Mesenchymal stem cell (in vitro differentiated cells and primary cell): ENCODE measurements around the gene HNRNPLL.

Experiments
- DNase-seq: peaks from one replicate; pipeline ENCODE4 v3.0.0-alpha.2; 2013
- H2AFZ ChIP-seq: one replicate; pipeline ENCODE4 v1.6.1; 2013; ENCODE audit warnings: low read depth, mild to moderate bottlenecking, control low read depth, inconsistent platforms, low read length, moderate library complexity
- H2AK5ac ChIP-seq: 2 replicates; pipeline ENCODE4 v1.6.1; 2013; ENCODE audit warnings: low read length, moderate library complexity, mild to moderate bottlenecking, inconsistent platforms; ENCODE audit not compliant: severe bottlenecking
- H2BK120ac ChIP-seq: one replicate; pipeline ENCODE4 v1.6.1; 2013; ENCODE audit warnings: low read depth, mild to moderate bottlenecking, inconsistent platforms, low read length, moderate library complexity
- H2BK12ac ChIP-seq, 2 experiments: one replicate each; pipeline ENCODE4 v1.6.1; 2013; ENCODE audit warnings: inconsistent platforms in 2 of 2, low read length in 2 of 2, mild to moderate bottlenecking in 2 of 2, moderate library complexity in 2 of 2, control low read depth in 1 of 2
- H2BK15ac ChIP-seq: one replicate; pipeline ENCODE4 v1.6.1; 2013; ENCODE audit warnings: mild to moderate bottlenecking, low read depth, inconsistent platforms; ENCODE audit not compliant: poor library complexity, severe bottlenecking
- H2BK5ac ChIP-seq: 2 replicates; pipeline ENCODE4 v1.6.1; 2013; ENCODE audit warnings: low read depth, mild to moderate bottlenecking, low read length, control low read depth, inconsistent platforms; ENCODE audit not compliant: poor library complexity, severe bottlenecking
- H3K14ac ChIP-seq, 2 experiments: one replicate each; pipeline ENCODE4 v1.6.1; 2013; ENCODE audit warnings: inconsistent platforms in 2 of 2, low read length in 2 of 2, control low read depth in 1 of 2, mild to moderate bottlenecking in 1 of 2, moderate library complexity in 1 of 2
- H3K18ac ChIP-seq, 2 experiments: one replicate each; pipeline ENCODE4 v1.6.1; 2013; ENCODE audit warnings: inconsistent platforms in 2 of 2, low read length in 2 of 2, control low read depth in 1 of 2, low read depth in 1 of 2, mild to moderate bottlenecking in 1 of 2
- H3K23ac ChIP-seq, 2 experiments: one replicate each; pipeline ENCODE4 v1.6.1; 2013; ENCODE audit warnings: inconsistent platforms in 2 of 2, low read length in 2 of 2, mild to moderate bottlenecking in 2 of 2, moderate library complexity in 2 of 2, control low read depth in 1 of 2
- H3K27ac ChIP-seq: 2 replicates; pipeline ENCODE4 v1.5.1; 2013; ENCODE audit warnings: mild to moderate bottlenecking, moderate library complexity, low read length, control low read depth, inconsistent platforms; ENCODE audit not compliant: poor library complexity, severe bottlenecking
- H3K27me3 ChIP-seq, 2 experiments: 2 replicates each; pipeline versions ENCODE4 v1.6.1 to v1.7.0; 2013; ENCODE audit warnings: low read length in 2 of 2, mild to moderate bottlenecking in 2 of 2, moderate library complexity in 2 of 2, control low read depth in 1 of 2, inconsistent platforms in 1 of 2; ENCODE audit not compliant: control insufficient read depth in 1 of 2, insufficient read depth in 1 of 2
- H3K36me3 ChIP-seq, 2 experiments: 2 replicates each; pipeline versions ENCODE4 v1.6.1 to v1.7.0; 2013; ENCODE audit warnings: low read length in 2 of 2, control low read depth in 1 of 2, inconsistent platforms in 1 of 2, low read depth in 1 of 2, mild to moderate bottlenecking in 1 of 2; ENCODE audit not compliant: insufficient read depth in 2 of 2, control insufficient read depth in 1 of 2
- H3K4ac ChIP-seq, 2 experiments: one replicate each; pipeline ENCODE4 v1.6.1; 2013; ENCODE audit warnings: inconsistent platforms in 2 of 2, low read length in 2 of 2, mild to moderate bottlenecking in 2 of 2, moderate library complexity in 2 of 2, control low read depth in 1 of 2, low read depth in 1 of 2
- H3K4me1 ChIP-seq: 2 replicates; pipeline ENCODE4 v1.6.1; 2013; ENCODE audit warnings: low read depth, low read length, control low read depth; ENCODE audit not compliant: control insufficient read depth, insufficient read depth
- H3K4me2 ChIP-seq: 2 replicates; pipeline ENCODE4 v1.6.1; 2013; ENCODE audit warnings: low read length, mild to moderate bottlenecking, inconsistent platforms; ENCODE audit not compliant: poor library complexity, severe bottlenecking
- H3K4me3 ChIP-seq, 2 experiments: 2 replicates each; pipeline versions ENCODE4 v1.5.1 to v1.7.0; 2013; ENCODE audit warnings: low read length in 2 of 2, mild to moderate bottlenecking in 2 of 2, control low read depth in 1 of 2, low read depth in 1 of 2; ENCODE audit not compliant: insufficient read depth in 1 of 2
- H3K79me1 ChIP-seq: replicated peaks from 2 replicates; pipeline ENCODE4 v1.6.1; 2013; ENCODE audit warnings: mild to moderate bottlenecking, control low read depth, low read length, inconsistent platforms; ENCODE audit not compliant: poor library complexity, severe bottlenecking
- H3K9ac ChIP-seq: 2 replicates; pipeline ENCODE4 v1.7.0; 2013; ENCODE audit warnings: mild to moderate bottlenecking, low read length, moderate library complexity
- H3K9me3 ChIP-seq: 2 replicates; pipeline ENCODE4 v1.7.0; 2013; ENCODE audit warnings: mild to moderate bottlenecking, low read length; ENCODE audit not compliant: control insufficient read depth
- H4K8ac ChIP-seq: one replicate; pipeline ENCODE4 v1.6.1; 2013; ENCODE audit warnings: inconsistent platforms, mild to moderate bottlenecking, low read length, moderate library complexity
- H4K91ac ChIP-seq: one replicate; pipeline ENCODE4 v1.6.1; 2013; ENCODE audit warnings: mild to moderate bottlenecking, low read length, inconsistent platforms
- WGBS: methylation state at CpG from one replicate; pipeline ENCODE4 v1.1.7; 2013; ENCODE audit warnings: mixed read lengths; 5-methylcytosine and 5-hydroxymethylcytosine counted together

The HNRNPLL gene

GRCh38 chr2:38584881-38585280 lies 17.8 kb downstream of the HNRNPLL start:
- no peak overlapping the region for H2BK120ac ChIP-seq
- H3K27ac ChIP-seq = no peak overlapping the region
- no peak overlapping the region for H3K14ac ChIP-seq
- H3K36me3 ChIP-seq = peaks cover 8 to 38% of the 10 kb centered on the region in 2 experiments
- H3K18ac ChIP-seq = no peak overlapping the region
- no peak overlapping the region for H2BK5ac ChIP-seq
- no peak overlapping the region for H4K8ac ChIP-seq
- no CpG with 5 or more reads among the region's 1 CpG for WGBS
- H3K9me3 ChIP-seq = no peaks in the 10 kb centered on the region
- no peak for DNase-seq
- no peaks in the 10 kb centered on the region for H3K27me3 ChIP-seq
- no peak overlapping the region for H2AFZ ChIP-seq
- H3K23ac ChIP-seq = no peak overlapping the region
- H2AK5ac ChIP-seq = no peak overlapping the region
- no peak overlapping the region for H4K91ac ChIP-seq
- no peak overlapping the region for H3K4ac ChIP-seq
- H3K4me2 ChIP-seq = no peak overlapping the region
- peaks cover 15% of the 10 kb centered on the region for H3K79me1 ChIP-seq
- H2BK12ac ChIP-seq = no peak overlapping the region
- no peak overlapping the region for H3K9ac ChIP-seq
- no peak overlapping the region for H3K4me3 ChIP-seq
- no peak overlapping the region for H2BK15ac ChIP-seq
- H3K4me1 ChIP-seq = no peaks in the 10 kb centered on the region

DNA sequence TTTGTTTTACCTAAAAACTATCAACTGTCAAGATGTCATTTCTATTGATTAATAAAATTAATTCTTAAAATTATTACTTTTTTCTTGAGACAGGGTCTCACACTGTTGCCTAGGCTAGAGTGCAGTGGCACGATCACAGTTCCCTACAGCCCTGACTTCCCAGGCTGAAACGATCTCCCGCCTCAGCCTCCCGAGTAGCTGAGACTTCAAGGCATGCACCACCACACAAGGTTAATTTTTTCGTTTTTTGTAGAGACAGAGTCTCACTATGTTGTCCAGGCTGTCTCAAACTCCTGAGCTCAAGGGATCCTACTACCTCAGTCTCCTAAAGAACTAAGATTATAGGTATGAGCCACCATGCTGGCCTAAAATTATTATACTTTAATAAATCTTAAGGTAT lies 18.7 kb downstream of the HNRNPLL start:
- H3K9ac ChIP-seq = no peak overlapping the region
- no peak overlapping the region for H3K23ac ChIP-seq
- no peaks in the 10 kb centered on the region for H3K4me1 ChIP-seq
- H3K36me3 ChIP-seq = peaks cover 8 to 38% of the 10 kb centered on the region in 2 experiments
- H2BK12ac ChIP-seq = no peak overlapping the region
- H3K27me3 ChIP-seq = no peaks in the 10 kb centered on the region
- no peak overlapping the region for H2BK15ac ChIP-seq
- H2BK5ac ChIP-seq = no peak overlapping the region
- H2AFZ ChIP-seq = no peak overlapping the region
- no peak for DNase-seq
- no peak overlapping the region for H4K8ac ChIP-seq
- no peak overlapping the region for H3K4me3 ChIP-seq
- no peak overlapping the region for H3K4ac ChIP-seq
- H3K18ac ChIP-seq = no peak overlapping the region
- H4K91ac ChIP-seq = no peak overlapping the region
- H2BK120ac ChIP-seq = no peak overlapping the region
- no peak overlapping the region for H3K14ac ChIP-seq
- peaks cover 15% of the 10 kb centered on the region for H3K79me1 ChIP-seq
- no peaks in the 10 kb centered on the region for H3K9me3 ChIP-seq
- H2AK5ac ChIP-seq = no peak overlapping the region
- no peak overlapping the region for H3K27ac ChIP-seq
- WGBS = 98% methylated on average over 5 of the region's 5 CpGs
- H3K4me2 ChIP-seq = no peak overlapping the region

DNA sequence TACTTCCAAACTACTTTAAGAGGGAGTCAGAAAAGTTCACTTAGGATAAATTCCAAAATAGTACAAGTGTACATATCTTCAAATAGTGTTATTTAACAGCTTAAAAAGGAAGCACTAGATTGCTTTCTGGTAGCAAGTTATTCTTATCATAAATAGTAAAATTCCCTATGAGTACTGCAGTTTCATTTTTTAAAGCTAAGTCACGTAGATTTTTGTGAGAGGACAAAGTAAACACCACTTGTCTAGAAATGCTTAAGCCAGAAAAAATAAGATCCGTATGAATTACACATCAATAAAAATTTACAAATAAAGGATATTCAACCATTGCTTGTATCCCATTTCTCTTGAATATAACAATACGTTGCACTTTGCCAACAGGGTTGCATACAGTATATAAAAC lies 19.2 kb downstream of the HNRNPLL start:
- Histone ChIP-seq H3K79me1 (peaks cover 15% of the 10 kb centered on the region), H2BK12ac (no peak overlapping the region), H3K4me3 (no peak overlapping the region), H3K4me1 (no peaks in the 10 kb centered on the region), H3K27ac (no peak overlapping the region), H2AFZ (no peak overlapping the region), H3K4me2 (no peak overlapping the region), H3K9me3 (no peaks in the 10 kb centered on the region), H3K4ac (no peak overlapping the region), H3K9ac (no peak overlapping the region), H3K36me3 (peaks cover 8 to 38% of the 10 kb centered on the region in 2 experiments), H4K8ac (no peak overlapping the region), H3K23ac (no peak overlapping the region), H3K14ac (no peak overlapping the region), H3K27me3 (no peaks in the 10 kb centered on the region), H2BK120ac (no peak overlapping the region), H2BK15ac (no peak overlapping the region), H2AK5ac (no peak overlapping the region), H3K18ac (no peak overlapping the region), H4K91ac (no peak overlapping the region), H2BK5ac (no peak overlapping the region)
- DNase-seq = no peak
- 100% methylated on average over 3 of the region's 3 CpGs for WGBS

- 97% methylated on average over 3 of the region's 9 CpGs for WGBS
- Histone ChIP-seq H2BK120ac (no peak overlapping the region), H4K8ac (no peak overlapping the region), H3K14ac (no peak overlapping the region), H3K4me1 (no peaks in the 10 kb centered on the region), H3K27ac (no peak overlapping the region), H3K27me3 (no peaks in the 10 kb centered on the region), H2AK5ac (no peak overlapping the region), H3K23ac (no peak overlapping the region), H3K4me2 (no peak overlapping the region), H3K4me3 (no peak overlapping the region), H3K36me3 (peaks cover 8 to 48% of the 10 kb centered on the region in 2 experiments), H3K79me1 (peaks cover 14% of the 10 kb centered on the region), H2BK5ac (no peak overlapping the region), H4K91ac (no peak overlapping the region), H2AFZ (no peak overlapping the region), H3K9ac (no peak overlapping the region), H3K18ac (no peak overlapping the region), H3K9me3 (no peaks in the 10 kb centered on the region), H2BK12ac (no peak overlapping the region), H3K4ac (no peak overlapping the region), H2BK15ac (no peak overlapping the region)
- DNase-seq = peak; percentile 82
These were observed 21.3 kb downstream of the HNRNPLL start for GRCh38 chr2:38581193-38582147.
